Stimulated activated naive CD8-positive, alpha-beta T cell treated with anti-CD3 and anti-CD28 coated beads, Interleukin-15, Interleukin-2, amounts not matched to agents 100 ng/mL and 50 ng/mL, for 24 hours (primary cell): ENCODE measurements around the gene NCKAP1.
"Not testable (repeated sequence)": the region's sequence is repeated elsewhere in the genome, so short reads cannot be mapped to it uniquely, and the experiment has no call there.

Experiments
- H3K27ac Mint-ChIP-seq: one replicate; pipeline ENCODE4 v1.8.0; 2021; ENCODE audit warnings: mild to moderate bottlenecking, mixed read lengths
- H3K27me3 Mint-ChIP-seq: one replicate; pipeline ENCODE4 v1.8.0; 2021; ENCODE audit warnings: mixed read lengths
- H3K36me3 Mint-ChIP-seq: one replicate; pipeline ENCODE4 v1.8.0; 2021; ENCODE audit warnings: low read depth, mixed read lengths
- H3K4me1 Mint-ChIP-seq: one replicate; pipeline ENCODE4 v1.8.0; 2021; ENCODE audit warnings: low read depth, mixed read lengths
- H3K4me3 Mint-ChIP-seq: one replicate; pipeline ENCODE4 v1.8.0; 2021; ENCODE audit warnings: mild to moderate bottlenecking, mixed read lengths
- H3K9me3 Mint-ChIP-seq: one replicate; pipeline ENCODE4 v1.8.0; 2021; ENCODE audit warnings: mixed read lengths

Gene NCKAP1

GRCh38 chr2:182880100-182880499 lies 158.2 kb downstream of the NCKAP1 start:
- peaks cover 18% of the 10 kb centered on the region for H3K9me3 Mint-ChIP-seq
- not testable (repeated sequence) for H3K4me3 Mint-ChIP-seq, H3K36me3 Mint-ChIP-seq, H3K27me3 Mint-ChIP-seq, H3K27ac Mint-ChIP-seq, H3K4me1 Mint-ChIP-seq

- not testable (repeated sequence) for H3K36me3 Mint-ChIP-seq, H3K4me3 Mint-ChIP-seq, H3K27ac Mint-ChIP-seq, H3K4me1 Mint-ChIP-seq
- Mint-ChIP-seq H3K27me3 (peaks cover 13% of the 10 kb centered on the region), H3K9me3 (peaks cover 23% of the 10 kb centered on the region)
Measured at GRCh38 chr2:182876653-182877052, 161.6 kb downstream of the NCKAP1 start.

GRCh38 chr2:182870227-182870626 lies 168.0 kb downstream of the NCKAP1 start:
- no peak overlapping the region for H3K4me3 Mint-ChIP-seq
- H3K9me3 Mint-ChIP-seq, result peaks cover 5% of the 10 kb centered on the region
- no peaks in the 10 kb centered on the region for H3K36me3 Mint-ChIP-seq
- H3K27ac Mint-ChIP-seq, result no peak overlapping the region
- peaks cover 13% of the 10 kb centered on the region for H3K4me1 Mint-ChIP-seq
- H3K27me3 Mint-ChIP-seq, result peaks cover 54% of the 10 kb centered on the region

GRCh38 chr2:182868054-182868796 lies 170.0 kb downstream of the NCKAP1 start:
- no peaks in the 10 kb centered on the region for H3K36me3 Mint-ChIP-seq

GRCh38 chr2:182867426-182868053 lies 170.7 kb downstream of the NCKAP1 start:
- H3K36me3 Mint-ChIP-seq, result no peaks in the 10 kb centered on the region
- no peak overlapping the region for H3K4me3 Mint-ChIP-seq
- no peaks in the 10 kb centered on the region for H3K9me3 Mint-ChIP-seq
- H3K4me1 Mint-ChIP-seq, result peaks cover 13% of the 10 kb centered on the region
- H3K27me3 Mint-ChIP-seq, result peaks cover 69% of the 10 kb centered on the region
- H3K27ac Mint-ChIP-seq, result no peak overlapping the region

More at GRCh38 chr2:182868054-182868796, 170.0 kb downstream of the NCKAP1 start:
- Mint-ChIP-seq H3K27me3 (peaks cover 70% of the 10 kb centered on the region), H3K9me3 (no peaks in the 10 kb centered on the region), H3K4me1 (peaks cover 13% of the 10 kb centered on the region), H3K27ac (no peak overlapping the region), H3K4me3 (no peak overlapping the region)

GRCh38 chr2:182866461-182867406 lies 171.5 kb downstream of the NCKAP1 start, which contains the start of gene FRZB:
Gene FRZB (minus strand): TSS chr2:182866637. CDS start chr2:182866552, 85 bp downstream.
- Mint-ChIP-seq H3K4me1 (peaks cover 13% of the 10 kb centered on the region), H3K27me3 (peaks cover 69% of the 10 kb centered on the region), H3K4me3 (peak within 1 kb of the TSS; percentile 42), H3K36me3 (no peaks in the 10 kb centered on the region), H3K9me3 (no peaks in the 10 kb centered on the region), H3K27ac (no peak within 1 kb of the TSS)

- Mint-ChIP-seq H3K27me3 (peaks cover 71% of the 10 kb centered on the region), H3K36me3 (no peaks in the 10 kb centered on the region), H3K27ac (no peak overlapping the region), H3K4me1 (peaks cover 13% of the 10 kb centered on the region), H3K4me3 (peak overlapping the region; percentile 42), H3K9me3 (no peaks in the 10 kb centered on the region)
Measured at GRCh38 chr2:182866095-182866460, 172.2 kb downstream of the NCKAP1 start.

GRCh38 chr2:182864949-182865570 lies 173.2 kb downstream of the NCKAP1 start:
- no peaks in the 10 kb centered on the region for H3K36me3 Mint-ChIP-seq
- no peak overlapping the region for H3K27ac Mint-ChIP-seq
- peaks cover 13% of the 10 kb centered on the region for H3K4me1 Mint-ChIP-seq
- H3K27me3 Mint-ChIP-seq, result peaks cover 79% of the 10 kb centered on the region
- no peak overlapping the region for H3K4me3 Mint-ChIP-seq
- H3K9me3 Mint-ChIP-seq, result no peaks in the 10 kb centered on the region

GRCh38 chr2:182863642-182864041 lies 174.6 kb downstream of the NCKAP1 start:
- Mint-ChIP-seq H3K27me3 (peaks cover 71% of the 10 kb centered on the region), H3K27ac (no peak overlapping the region), H3K4me1 (peaks cover 13% of the 10 kb centered on the region), H3K36me3 (no peaks in the 10 kb centered on the region), H3K4me3 (no peak overlapping the region), H3K9me3 (no peaks in the 10 kb centered on the region)

- H3K27me3 Mint-ChIP-seq, result peaks cover 62% of the 10 kb centered on the region
- no peak overlapping the region for H3K4me3 Mint-ChIP-seq
- H3K9me3 Mint-ChIP-seq, result no peaks in the 10 kb centered on the region
- H3K36me3 Mint-ChIP-seq, result no peaks in the 10 kb centered on the region
- H3K27ac Mint-ChIP-seq, result no peak overlapping the region
- H3K4me1 Mint-ChIP-seq, result peaks cover 13% of the 10 kb centered on the region
Measured at GRCh38 chr2:182862091-182862490, 176.2 kb downstream of the NCKAP1 start.

- no peaks in the 10 kb centered on the region for H3K36me3 Mint-ChIP-seq
- no peak overlapping the region for H3K27ac Mint-ChIP-seq
- no peaks in the 10 kb centered on the region for H3K9me3 Mint-ChIP-seq
- peaks cover 60% of the 10 kb centered on the region for H3K27me3 Mint-ChIP-seq
- H3K4me3 Mint-ChIP-seq, result no peak overlapping the region
- peaks cover 3% of the 10 kb centered on the region for H3K4me1 Mint-ChIP-seq
Measured at GRCh38 chr2:182860858-182861257, 177.4 kb downstream of the NCKAP1 start.
